Hepatocyte (in vitro differentiated cells): ENCODE results near the gene GAPVD1. TPM values are rescaled to one million over a fixed set of nuclear protein-coding genes. Genes with fewer than 3 reads are reported as not detected.
"Not testable (repeated sequence)": the region's sequence is repeated elsewhere in the genome, so short reads cannot be mapped to it uniquely, and the experiment has no call there.

Source experiments
- DNase-seq: peaks from one replicate; pipeline ENCODE4 v3.0.0-alpha.2; 2016; ENCODE audit warnings: low spot score
- H2AFZ ChIP-seq: fragments of 200-600 bp; sonication (generic); 2 replicates; pipeline ENCODE4 v1.6.0; 2016; ENCODE audit warnings: antibody characterized with exemption, mild to moderate bottlenecking
- H3K27ac ChIP-seq: fragments of 200-600 bp; sonication (generic); 2 replicates; pipeline ENCODE4 v1.5.1; 2016; ENCODE audit warnings: mild to moderate bottlenecking
- H3K27me3 ChIP-seq: fragments of 200-600 bp; sonication (generic); 2 replicates; pipeline ENCODE4 v1.6.1; 2016
- H3K36me3 ChIP-seq: fragments of 200-600 bp; sonication (generic); replicated peaks from 2 replicates; pipeline ENCODE4 v1.5.1; 2016; ENCODE audit warnings: low read depth; ENCODE audit not compliant: insufficient read depth
- H3K4me1 ChIP-seq: fragments of 200-600 bp; sonication (generic); 2 replicates; pipeline ENCODE4 v1.5.1; 2016; ENCODE audit warnings: mild to moderate bottlenecking, moderate library complexity; ENCODE audit not compliant: insufficient read depth
- H3K4me2 ChIP-seq: fragments of 200-600 bp; sonication (generic); 2 replicates; pipeline ENCODE4 v1.6.0; 2016
- H3K4me3 ChIP-seq: fragments of 200-600 bp; sonication (generic); 2 replicates; pipeline ENCODE4 v1.5.1; 2016; ENCODE audit warnings: mild to moderate bottlenecking
- H3K79me2 ChIP-seq: fragments of 200-600 bp; sonication (generic); 2 replicates; pipeline ENCODE4 v1.6.0; 2017; ENCODE audit warnings: mild to moderate bottlenecking
- H3K9me2 ChIP-seq: fragments of 200-600 bp; sonication (generic); replicated peaks from 2 replicates; pipeline ENCODE4 v1.6.0; 2017; ENCODE audit warnings: mild to moderate bottlenecking; ENCODE audit not compliant: insufficient read depth
- H3K9me3 ChIP-seq: fragments of 200-600 bp; sonication (generic); 2 replicates; pipeline ENCODE4 v1.5.1; 2016; ENCODE audit warnings: low read depth, mild to moderate bottlenecking
- H4K20me1 ChIP-seq: fragments of 200-600 bp; sonication (generic); 2 replicates; pipeline ENCODE4 v1.6.0; 2016; ENCODE audit warnings: mild to moderate bottlenecking; ENCODE audit not compliant: insufficient read depth, poor library complexity, severe bottlenecking
- EZH2 ChIP-seq: fragments of 200-600 bp; sonication (generic); IDR thresholded peaks from 2 replicates; pipeline ENCODE4 v1.6.1; 2016; ENCODE audit warnings: antibody characterized with exemption, mild to moderate bottlenecking, borderline replicate concordance
- EZH2phosphoT487 ChIP-seq: fragments of 200-600 bp; sonication (generic); IDR thresholded peaks from one replicate; pipeline ENCODE4 v1.6.1; 2018; ENCODE audit warnings: antibody characterized with exemption, mild to moderate bottlenecking, low read depth, moderate library complexity; ENCODE audit not compliant: unreplicated experiment, severe bottlenecking
- WGBS: methylation state at CpG from one replicate; pipeline ENCODE4 v1.1.6; 2016; ENCODE audit warnings: low lambda C conversion rate; ENCODE audit errors: missing lambda C conversion rate; 5-methylcytosine and 5-hydroxymethylcytosine counted together
- polyA plus RNA-seq: library from polyadenylated mRNA; unstranded; fragments of >200 nt; fragmentation: Nextera tagmentation; extraction: Ambion mirVana; gene quantifications from 2 replicates; pipeline ENCODE4 v1.2.1, GENCODE V29; 2016
- total RNA-seq: library from RNA; depleted of rRNA; stranded (reverse); fragments of >200 nt; gene quantifications from 2 replicates; pipeline ENCODE4 v1.2.3, GENCODE V29; 2014
- TF ChIP-seq, protein P1 (sequence below): fragments of 200-600 bp; sonication (generic); IDR thresholded peaks from 2 replicates; pipeline ENCODE4 v1.5.1; 2016; ENCODE audit warnings: antibody characterized with exemption, mild to moderate bottlenecking; ENCODE audit not compliant: poor library complexity

The GAPVD1 gene
- total and polyA plus RNA-seq, 2 experiments from 2014 or later, result 25.5 to 44.7 TPM

DNA sequence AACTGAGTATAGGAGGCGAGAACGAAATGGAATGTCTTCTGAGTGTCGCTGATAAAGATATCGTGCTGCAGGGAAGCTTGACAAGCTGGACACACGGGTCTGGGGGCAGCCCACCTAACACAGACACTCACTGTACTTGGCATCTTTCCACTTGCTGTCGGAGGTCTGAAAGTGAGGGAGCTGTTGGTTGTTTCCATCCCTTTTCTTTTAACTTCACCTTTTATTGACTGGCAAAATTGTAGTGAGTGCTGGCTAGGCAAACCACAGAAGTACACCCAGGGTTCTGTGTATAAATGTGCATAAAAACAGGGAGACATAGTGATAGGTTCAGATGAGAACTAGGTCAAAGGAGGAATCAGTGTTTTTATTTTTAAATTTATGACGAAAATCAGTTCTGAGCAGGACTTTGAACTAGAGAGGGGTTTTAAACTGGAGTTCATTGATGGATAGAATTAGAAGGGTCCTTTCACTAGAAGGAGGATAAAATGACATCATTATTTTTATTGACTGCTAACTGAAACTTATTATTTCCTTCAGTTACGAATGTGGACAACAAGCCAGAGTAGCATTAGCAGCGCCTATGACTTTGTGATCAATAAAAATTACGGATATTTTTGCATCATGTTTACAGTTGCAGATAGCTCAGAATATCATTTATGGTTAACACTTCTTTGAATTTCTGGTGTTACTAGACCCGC lies 817 bp downstream of the GAPVD1 start:
- 34% methylated on average over 10 of the region's 11 CpGs for WGBS
- DNase-seq, result no peak
- TF ChIP-seq, protein P1, sequence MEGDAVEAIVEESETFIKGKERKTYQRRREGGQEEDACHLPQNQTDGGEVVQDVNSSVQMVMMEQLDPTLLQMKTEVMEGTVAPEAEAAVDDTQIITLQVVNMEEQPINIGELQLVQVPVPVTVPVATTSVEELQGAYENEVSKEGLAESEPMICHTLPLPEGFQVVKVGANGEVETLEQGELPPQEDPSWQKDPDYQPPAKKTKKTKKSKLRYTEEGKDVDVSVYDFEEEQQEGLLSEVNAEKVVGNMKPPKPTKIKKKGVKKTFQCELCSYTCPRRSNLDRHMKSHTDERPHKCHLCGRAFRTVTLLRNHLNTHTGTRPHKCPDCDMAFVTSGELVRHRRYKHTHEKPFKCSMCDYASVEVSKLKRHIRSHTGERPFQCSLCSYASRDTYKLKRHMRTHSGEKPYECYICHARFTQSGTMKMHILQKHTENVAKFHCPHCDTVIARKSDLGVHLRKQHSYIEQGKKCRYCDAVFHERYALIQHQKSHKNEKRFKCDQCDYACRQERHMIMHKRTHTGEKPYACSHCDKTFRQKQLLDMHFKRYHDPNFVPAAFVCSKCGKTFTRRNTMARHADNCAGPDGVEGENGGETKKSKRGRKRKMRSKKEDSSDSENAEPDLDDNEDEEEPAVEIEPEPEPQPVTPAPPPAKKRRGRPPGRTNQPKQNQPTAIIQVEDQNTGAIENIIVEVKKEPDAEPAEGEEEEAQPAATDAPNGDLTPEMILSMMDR, result no peak

DNA sequence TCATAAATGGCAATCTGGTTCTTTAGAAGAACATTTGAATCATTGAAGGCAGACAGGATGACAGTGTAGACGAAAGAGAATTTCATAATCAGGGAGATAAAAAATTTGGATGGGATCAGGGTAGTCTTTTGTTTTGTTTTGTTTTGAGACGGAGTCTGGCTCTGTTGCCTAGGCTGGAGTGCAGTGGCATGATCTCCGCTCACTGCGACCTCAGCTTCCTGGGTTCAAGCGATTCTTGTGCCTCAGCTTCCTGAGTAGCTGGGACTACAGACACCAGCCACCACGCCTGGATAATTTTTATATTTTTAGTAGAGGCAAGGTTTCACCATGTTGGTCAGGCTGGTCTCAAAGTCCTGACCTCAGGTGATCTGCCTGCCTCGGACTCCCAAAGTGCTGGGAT lies 2.4 kb downstream of the GAPVD1 start:
- not testable (repeated sequence) for DNase-seq, H3K4me2 ChIP-seq, H2AFZ ChIP-seq, H3K27me3 ChIP-seq, H3K4me3 ChIP-seq, H3K27ac ChIP-seq, H3K36me3 ChIP-seq, H3K9me2 ChIP-seq, H3K9me3 ChIP-seq
- 95% methylated on average over 7 of the region's 7 CpGs for WGBS
- Histone ChIP-seq H4K20me1 (peaks cover 17% of the 10 kb centered on the region), H3K79me2 (peaks cover 73% of the 10 kb centered on the region), H3K4me1 (peaks cover 11% of the 10 kb centered on the region)

More for the DNA sequence above, 817 bp downstream of the GAPVD1 start:
- Histone ChIP-seq H3K27me3 (no peaks in the 10 kb centered on the region), H2AFZ (peak overlapping the region; percentile 85), H3K4me2 (peak overlapping the region; percentile 81), H3K79me2 (peaks cover 57% of the 10 kb centered on the region), H3K27ac (peak overlapping the region; percentile 73), H3K9me2 (no peaks in the 10 kb centered on the region), H3K4me1 (peaks cover 7% of the 10 kb centered on the region), H3K4me3 (peak overlapping the region; percentile 92), H3K36me3 (no peaks in the 10 kb centered on the region), H4K20me1 (peaks cover 13% of the 10 kb centered on the region), H3K9me3 (no peaks in the 10 kb centered on the region)

DNA sequence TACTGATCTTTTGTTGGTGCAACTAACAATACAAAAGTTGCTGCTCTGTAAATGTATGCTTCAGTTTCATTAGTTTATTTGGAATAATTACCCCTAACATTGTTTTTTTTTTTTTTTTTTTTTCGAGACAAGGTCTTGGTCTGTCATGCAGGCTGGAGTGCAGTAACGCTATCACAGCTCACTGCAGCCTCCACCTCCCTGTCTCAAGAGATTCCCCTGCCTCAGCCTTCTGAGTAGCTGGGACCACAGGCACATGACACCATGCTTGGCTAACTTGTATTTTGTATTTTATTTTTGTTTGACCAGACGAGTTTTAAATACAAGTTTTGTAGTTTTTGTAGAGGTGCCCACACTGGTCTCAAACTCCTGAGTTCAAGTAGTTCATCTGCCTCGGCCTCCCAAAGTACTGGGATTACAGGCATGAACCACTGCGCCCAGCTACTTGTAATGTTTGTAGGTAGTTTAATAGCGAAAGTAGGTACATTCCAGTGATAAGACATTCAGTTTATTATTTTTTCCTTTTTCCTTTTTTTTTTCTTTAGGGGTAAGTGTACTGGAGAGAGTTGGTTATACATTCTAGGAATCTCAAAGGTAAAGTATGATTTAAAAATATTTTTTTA lies 6.9 kb downstream of the GAPVD1 start:
- peaks cover 91% of the 10 kb centered on the region for H3K79me2 ChIP-seq
- H4K20me1 ChIP-seq, result peaks cover 9% of the 10 kb centered on the region
- TF ChIP-seq, protein P1, result no peak
- TF ChIP-seq EZH2 (no peak), EZH2phosphoT487 (no peak)
- H3K27ac ChIP-seq, result no peak overlapping the region
- H3K4me2 ChIP-seq, result no peak overlapping the region
- peaks cover 21% of the 10 kb centered on the region for H3K4me1 ChIP-seq
- DNase-seq, result no peak
- H2AFZ ChIP-seq, result no peak overlapping the region
- H3K9me3 ChIP-seq, result no peaks in the 10 kb centered on the region
- H3K36me3 ChIP-seq, result no peaks in the 10 kb centered on the region
- no peak overlapping the region for H3K4me3 ChIP-seq
- 84% methylated on average over 6 of the region's 6 CpGs for WGBS
- no peaks in the 10 kb centered on the region for H3K9me2 ChIP-seq
- no peaks in the 10 kb centered on the region for H3K27me3 ChIP-seq

DNA sequence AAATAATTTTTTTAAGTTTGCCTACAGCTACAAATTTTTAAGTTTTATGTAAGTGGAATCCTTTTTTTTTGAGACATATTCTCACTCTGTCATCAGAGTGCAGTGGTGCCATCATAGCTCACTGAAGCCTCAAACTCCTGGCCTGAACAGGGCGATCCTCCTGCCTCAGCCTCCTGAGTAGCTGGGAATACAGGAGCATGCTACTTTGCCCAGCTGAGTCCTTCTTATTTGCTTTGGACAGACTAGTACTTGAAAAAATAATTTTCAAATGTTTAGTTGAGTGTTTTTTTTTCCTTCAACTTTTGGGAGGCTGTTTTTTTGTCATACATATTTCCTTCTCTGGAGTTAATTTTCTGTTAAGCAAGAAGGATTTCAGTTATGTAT lies 7.4 kb downstream of the GAPVD1 start:
- Histone ChIP-seq H4K20me1 (peaks cover 9% of the 10 kb centered on the region), H3K27me3 (no peaks in the 10 kb centered on the region), H3K9me2 (no peaks in the 10 kb centered on the region), H3K36me3 (no peaks in the 10 kb centered on the region), H3K9me3 (no peaks in the 10 kb centered on the region), H3K4me1 (peaks cover 23% of the 10 kb centered on the region), H3K27ac (peak overlapping the region; percentile 4), H3K79me2 (peaks cover 91% of the 10 kb centered on the region), H2AFZ (no peak overlapping the region), H3K4me2 (no peak overlapping the region), H3K4me3 (no peak overlapping the region)
- DNase-seq, result no peak
- 100% methylated on average over 1 of the region's 1 CpG for WGBS
- no peak for TF ChIP-seq EZH2
- TF ChIP-seq, protein P1, result no peak
- no peak for TF ChIP-seq EZH2phosphoT487
